ENCODE measurements around the gene PDE3A. TPM values are rescaled to one million over a fixed set of nuclear protein-coding genes. Genes with fewer than 3 reads are reported as not detected.

The PDE3A gene
- total RNA-seq, 1 donor from 2014 or later, result 5.5 TPM

DNA sequence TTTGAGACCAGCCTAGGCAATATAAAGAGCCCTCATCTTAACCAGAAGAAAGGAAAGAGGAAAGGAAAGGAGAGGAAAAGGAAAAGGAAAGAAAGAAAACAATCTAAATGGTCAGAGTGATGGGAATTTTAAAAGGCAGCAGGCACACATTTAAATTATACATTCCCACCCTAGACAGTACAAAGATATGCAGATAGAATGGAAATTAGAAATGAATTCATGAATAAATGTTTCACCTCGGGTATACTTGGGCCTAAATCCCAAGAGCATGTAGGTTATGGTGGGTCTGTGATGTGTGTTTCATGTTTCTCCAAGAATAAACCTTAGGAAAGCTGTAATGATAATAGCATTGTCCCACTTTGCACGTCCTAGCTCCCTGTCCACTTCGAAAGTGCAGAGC lies 222.2 kb downstream of the PDE3A start:
- intact Hi-C loops (cut with DNase I), result no loop called here
- no peaks in the 10 kb centered on the region for H3K4me1 ChIP-seq
- H3K9me3 ChIP-seq, result no peaks in the 10 kb centered on the region
- ATAC-seq, result no peak
- H3K36me3 ChIP-seq, result no peaks in the 10 kb centered on the region
- no peak overlapping the region for H3K4me3 ChIP-seq
- H3K27ac ChIP-seq, result no peak overlapping the region
- TF ChIP-seq, protein P1, sequence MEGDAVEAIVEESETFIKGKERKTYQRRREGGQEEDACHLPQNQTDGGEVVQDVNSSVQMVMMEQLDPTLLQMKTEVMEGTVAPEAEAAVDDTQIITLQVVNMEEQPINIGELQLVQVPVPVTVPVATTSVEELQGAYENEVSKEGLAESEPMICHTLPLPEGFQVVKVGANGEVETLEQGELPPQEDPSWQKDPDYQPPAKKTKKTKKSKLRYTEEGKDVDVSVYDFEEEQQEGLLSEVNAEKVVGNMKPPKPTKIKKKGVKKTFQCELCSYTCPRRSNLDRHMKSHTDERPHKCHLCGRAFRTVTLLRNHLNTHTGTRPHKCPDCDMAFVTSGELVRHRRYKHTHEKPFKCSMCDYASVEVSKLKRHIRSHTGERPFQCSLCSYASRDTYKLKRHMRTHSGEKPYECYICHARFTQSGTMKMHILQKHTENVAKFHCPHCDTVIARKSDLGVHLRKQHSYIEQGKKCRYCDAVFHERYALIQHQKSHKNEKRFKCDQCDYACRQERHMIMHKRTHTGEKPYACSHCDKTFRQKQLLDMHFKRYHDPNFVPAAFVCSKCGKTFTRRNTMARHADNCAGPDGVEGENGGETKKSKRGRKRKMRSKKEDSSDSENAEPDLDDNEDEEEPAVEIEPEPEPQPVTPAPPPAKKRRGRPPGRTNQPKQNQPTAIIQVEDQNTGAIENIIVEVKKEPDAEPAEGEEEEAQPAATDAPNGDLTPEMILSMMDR (IDR thresholded peaks at IDR 0.05), result no peak
- DNase-seq, result no peak
- no peaks in the 10 kb centered on the region for H3K27me3 ChIP-seq (ENCODE audit: low read depth)

- no peaks in the 10 kb centered on the region for H3K36me3 ChIP-seq
- H3K27ac ChIP-seq, result no peak overlapping the region
- no peak for DNase-seq
- intact Hi-C loops (cut with DNase I), result no loop called here
- TF ChIP-seq, protein P1 (IDR thresholded peaks at IDR 0.05), result no peak
- no peaks in the 10 kb centered on the region for H3K27me3 ChIP-seq (ENCODE audit: low read depth)
- no peak for ATAC-seq
- H3K4me3 ChIP-seq, result no peak overlapping the region
- H3K4me1 ChIP-seq, result no peaks in the 10 kb centered on the region
- no peaks in the 10 kb centered on the region for H3K9me3 ChIP-seq
Measured at GRCh38 chr12:20592556-20592955, 224.2 kb downstream of the PDE3A start.

- H3K4me3 ChIP-seq, result no peak overlapping the region
- TF ChIP-seq, protein P1 (IDR thresholded peaks at IDR 0.05), result no peak
- intact Hi-C loops (cut with DNase I), result no loop called here
- no peaks in the 10 kb centered on the region for H3K9me3 ChIP-seq
- ATAC-seq, result no peak
- H3K4me1 ChIP-seq, result no peaks in the 10 kb centered on the region
- H3K27me3 ChIP-seq (ENCODE audit: low read depth), result no peaks in the 10 kb centered on the region
- no peak for DNase-seq
- H3K36me3 ChIP-seq, result no peaks in the 10 kb centered on the region
- no peak overlapping the region for H3K27ac ChIP-seq
Measured at GRCh38 chr12:20593611-20594010, 225.3 kb downstream of the PDE3A start.

DNA sequence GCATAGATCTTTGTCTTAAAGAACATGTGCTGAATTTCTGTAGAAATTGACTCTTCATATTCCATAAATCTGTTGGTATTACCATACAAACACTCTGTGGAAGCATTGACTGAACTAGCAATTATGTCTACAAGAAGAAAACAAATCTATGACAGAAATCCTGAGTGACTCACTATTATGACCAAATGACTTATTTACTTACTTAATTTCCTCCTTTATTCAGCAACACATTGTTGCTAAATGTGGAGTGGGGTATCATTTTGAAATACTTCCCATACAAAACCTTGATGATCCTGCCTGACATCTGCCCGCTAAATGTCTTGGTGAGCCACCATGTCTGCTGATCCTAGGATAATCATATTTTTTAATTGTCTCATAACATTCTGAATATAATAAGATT lies 227.7 kb downstream of the PDE3A start:
- TF ChIP-seq, protein P1 (IDR thresholded peaks at IDR 0.05), result no peak
- H3K27ac ChIP-seq, result no peak overlapping the region
- no peaks in the 10 kb centered on the region for H3K4me1 ChIP-seq
- no peaks in the 10 kb centered on the region for H3K27me3 ChIP-seq (ENCODE audit: low read depth)
- DNase-seq, result no peak
- no peaks in the 10 kb centered on the region for H3K9me3 ChIP-seq
- intact Hi-C loops (cut with DNase I), result no loop called here
- no peak for ATAC-seq
- H3K4me3 ChIP-seq, result no peak overlapping the region
- no peaks in the 10 kb centered on the region for H3K36me3 ChIP-seq

- H3K27me3 ChIP-seq (ENCODE audit: low read depth), result no peaks in the 10 kb centered on the region
- TF ChIP-seq, protein P1 (IDR thresholded peaks at IDR 0.05), result no peak
- intact Hi-C loops (cut with DNase I), result no loop called here
- H3K9me3 ChIP-seq, result no peaks in the 10 kb centered on the region
- H3K4me3 ChIP-seq, result no peak overlapping the region
- DNase-seq, result no peak
- H3K4me1 ChIP-seq, result no peaks in the 10 kb centered on the region
- H3K27ac ChIP-seq, result no peak overlapping the region
- H3K36me3 ChIP-seq, result no peaks in the 10 kb centered on the region
- ATAC-seq, result no peak
Measured at GRCh38 chr12:20599757-20600156, 231.4 kb downstream of the PDE3A start.

Data from lower lobe of right lung (tissue), 2 donors.